Ishikawa (cell line): ENCODE results near the gene CCDC69.

Experiments used
- CEBPB ChIP-seq: IDR thresholded peaks from 2 replicates; pipeline ENCODE4 v1.6.1; 2012
- CREB1 ChIP-seq: IDR thresholded peaks from 2 replicates; pipeline ENCODE4 v1.6.1; 2012; ENCODE audit warnings: low read depth
- EGR1 ChIP-seq: IDR thresholded peaks from 2 replicates; pipeline ENCODE4 v1.6.1; 2012
- EP300 ChIP-seq: IDR thresholded peaks from 2 replicates; pipeline ENCODE4 v1.6.1; 2012; ENCODE audit warnings: borderline replicate concordance
- FOXM1 ChIP-seq: IDR thresholded peaks from 2 replicates; pipeline ENCODE4 v1.6.1; 2012; ENCODE audit warnings: low read depth, borderline replicate concordance
- NFIC ChIP-seq: IDR thresholded peaks from 2 replicates; pipeline ENCODE4 v1.6.1; 2012
- RAD21 ChIP-seq: IDR thresholded peaks from 2 replicates; pipeline ENCODE4 v1.6.1; 2012; ENCODE audit warnings: low read depth
- TAF1 ChIP-seq: IDR thresholded peaks from 2 replicates; pipeline ENCODE4 v1.6.1; 2012; ENCODE audit warnings: low read depth, mild to moderate bottlenecking
- TCF12 ChIP-seq: IDR thresholded peaks from 2 replicates; pipeline ENCODE4 v1.6.1; 2012; ENCODE audit warnings: low read depth
- TEAD4 ChIP-seq: IDR thresholded peaks from 2 replicates; pipeline ENCODE4 v1.6.1; 2012
- YY1 ChIP-seq: IDR thresholded peaks from 2 replicates; pipeline ENCODE4 v1.6.1; 2012; ENCODE audit warnings: low read depth
- ZBTB7A ChIP-seq: IDR thresholded peaks from 2 replicates; pipeline ENCODE4 v1.6.1; 2012; ENCODE audit warnings: low read depth
- TF ChIP-seq, protein P1 (sequence below): IDR thresholded peaks from 2 replicates; pipeline ENCODE4 v1.6.1; 2012; ENCODE audit warnings: low read depth, mild to moderate bottlenecking
- TF ChIP-seq, protein P2 (sequence below): IDR thresholded peaks from 2 replicates; pipeline ENCODE4 v1.6.1; 2012
- TF ChIP-seq, protein P3 (sequence below): IDR thresholded peaks from 2 replicates; pipeline ENCODE4 v1.6.1; 2012

Gene CCDC69

DNA sequence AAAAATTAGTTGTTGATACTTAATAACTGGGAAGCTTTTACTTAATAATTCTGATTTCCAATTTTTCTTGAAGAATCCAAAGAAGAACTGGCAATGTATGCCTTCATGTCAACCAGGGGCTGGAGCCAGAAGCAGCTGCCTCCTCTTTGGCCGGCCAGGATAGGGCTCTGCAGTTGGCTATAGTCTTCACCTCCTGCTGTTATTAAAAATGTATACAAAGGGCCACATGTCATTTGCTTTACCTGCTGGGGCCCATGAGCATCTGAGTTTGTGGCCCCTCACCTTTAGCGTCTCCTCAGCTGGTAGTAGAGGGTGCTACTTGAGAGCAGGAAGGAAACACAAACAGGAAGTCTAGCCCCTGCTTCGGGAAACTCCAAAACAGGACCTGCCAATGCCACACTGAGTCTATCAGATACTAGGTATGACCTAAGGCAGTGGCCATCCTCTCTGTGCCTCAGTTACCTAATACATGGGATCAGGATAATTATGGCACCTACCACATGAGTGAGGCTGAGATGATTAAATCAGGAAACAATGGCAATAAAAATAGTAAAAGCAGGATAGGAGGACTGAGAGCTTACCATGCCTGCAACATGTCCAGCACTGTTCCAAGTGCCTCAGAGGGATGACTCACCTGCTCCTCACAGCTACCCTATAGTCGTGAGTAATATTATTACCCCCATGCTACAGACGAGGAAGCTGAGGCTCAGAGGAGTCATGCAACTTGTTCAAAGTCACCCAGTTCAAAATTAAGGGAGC lies 21.3 kb downstream of the CCDC69 start:
- TF ChIP-seq EGR1 (no peak), CEBPB (no peak), NFIC (no peak), TEAD4 (no peak)
- TF ChIP-seq, protein P1, sequence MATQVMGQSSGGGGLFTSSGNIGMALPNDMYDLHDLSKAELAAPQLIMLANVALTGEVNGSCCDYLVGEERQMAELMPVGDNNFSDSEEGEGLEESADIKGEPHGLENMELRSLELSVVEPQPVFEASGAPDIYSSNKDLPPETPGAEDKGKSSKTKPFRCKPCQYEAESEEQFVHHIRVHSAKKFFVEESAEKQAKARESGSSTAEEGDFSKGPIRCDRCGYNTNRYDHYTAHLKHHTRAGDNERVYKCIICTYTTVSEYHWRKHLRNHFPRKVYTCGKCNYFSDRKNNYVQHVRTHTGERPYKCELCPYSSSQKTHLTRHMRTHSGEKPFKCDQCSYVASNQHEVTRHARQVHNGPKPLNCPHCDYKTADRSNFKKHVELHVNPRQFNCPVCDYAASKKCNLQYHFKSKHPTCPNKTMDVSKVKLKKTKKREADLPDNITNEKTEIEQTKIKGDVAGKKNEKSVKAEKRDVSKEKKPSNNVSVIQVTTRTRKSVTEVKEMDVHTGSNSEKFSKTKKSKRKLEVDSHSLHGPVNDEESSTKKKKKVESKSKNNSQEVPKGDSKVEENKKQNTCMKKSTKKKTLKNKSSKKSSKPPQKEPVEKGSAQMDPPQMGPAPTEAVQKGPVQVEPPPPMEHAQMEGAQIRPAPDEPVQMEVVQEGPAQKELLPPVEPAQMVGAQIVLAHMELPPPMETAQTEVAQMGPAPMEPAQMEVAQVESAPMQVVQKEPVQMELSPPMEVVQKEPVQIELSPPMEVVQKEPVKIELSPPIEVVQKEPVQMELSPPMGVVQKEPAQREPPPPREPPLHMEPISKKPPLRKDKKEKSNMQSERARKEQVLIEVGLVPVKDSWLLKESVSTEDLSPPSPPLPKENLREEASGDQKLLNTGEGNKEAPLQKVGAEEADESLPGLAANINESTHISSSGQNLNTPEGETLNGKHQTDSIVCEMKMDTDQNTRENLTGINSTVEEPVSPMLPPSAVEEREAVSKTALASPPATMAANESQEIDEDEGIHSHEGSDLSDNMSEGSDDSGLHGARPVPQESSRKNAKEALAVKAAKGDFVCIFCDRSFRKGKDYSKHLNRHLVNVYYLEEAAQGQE: no peak
- TF ChIP-seq, protein P2, sequence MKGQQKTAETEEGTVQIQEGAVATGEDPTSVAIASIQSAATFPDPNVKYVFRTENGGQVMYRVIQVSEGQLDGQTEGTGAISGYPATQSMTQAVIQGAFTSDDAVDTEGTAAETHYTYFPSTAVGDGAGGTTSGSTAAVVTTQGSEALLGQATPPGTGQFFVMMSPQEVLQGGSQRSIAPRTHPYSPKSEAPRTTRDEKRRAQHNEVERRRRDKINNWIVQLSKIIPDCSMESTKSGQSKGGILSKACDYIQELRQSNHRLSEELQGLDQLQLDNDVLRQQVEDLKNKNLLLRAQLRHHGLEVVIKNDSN: no peak

DNA sequence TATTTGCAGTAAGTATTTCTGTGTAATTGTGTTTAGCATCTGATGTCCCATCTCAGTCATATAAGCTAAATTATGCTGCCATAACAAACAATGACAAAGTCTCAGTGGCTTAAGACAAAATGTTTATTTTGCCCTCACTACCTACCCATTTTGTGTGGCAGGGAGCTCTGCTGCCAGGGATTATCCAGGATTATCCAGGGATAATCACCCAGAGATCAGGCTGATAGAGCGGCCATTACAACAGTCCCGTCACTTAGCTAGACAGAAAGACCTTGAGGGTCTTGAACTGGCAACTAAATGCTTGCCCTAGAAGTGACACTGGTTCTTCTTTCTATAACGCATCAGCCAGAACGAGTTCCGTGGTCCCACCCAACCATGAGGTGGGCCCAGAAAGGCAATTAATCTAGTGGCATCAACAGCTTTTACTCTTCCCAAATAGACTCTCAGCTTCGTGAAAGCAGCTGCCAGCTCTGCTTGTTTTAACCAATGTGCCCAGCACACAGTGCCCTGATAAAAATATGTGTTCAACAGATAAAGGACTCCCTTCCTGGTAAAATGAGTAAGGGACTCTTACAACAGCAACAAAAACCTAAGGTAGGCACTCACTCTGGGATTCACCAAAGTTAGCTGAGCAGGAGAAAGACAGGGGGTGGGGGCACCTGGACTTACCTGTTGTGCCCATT lies 22.8 kb downstream of the CCDC69 start:
- TF ChIP-seq ZBTB7A (no peak), NFIC (no peak), CEBPB (no peak), TEAD4 (no peak), EP300 (no peak), RAD21 (no peak), CREB1 (no peak), EGR1 (no peak), FOXM1 (no peak), TCF12 (no peak), TAF1 (no peak), YY1 (no peak)
- TF ChIP-seq, protein P1: no peak
- TF ChIP-seq, protein P3, sequence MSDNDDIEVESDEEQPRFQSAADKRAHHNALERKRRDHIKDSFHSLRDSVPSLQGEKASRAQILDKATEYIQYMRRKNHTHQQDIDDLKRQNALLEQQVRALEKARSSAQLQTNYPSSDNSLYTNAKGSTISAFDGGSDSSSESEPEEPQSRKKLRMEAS: no peak
- TF ChIP-seq, protein P2: no peak

DNA sequence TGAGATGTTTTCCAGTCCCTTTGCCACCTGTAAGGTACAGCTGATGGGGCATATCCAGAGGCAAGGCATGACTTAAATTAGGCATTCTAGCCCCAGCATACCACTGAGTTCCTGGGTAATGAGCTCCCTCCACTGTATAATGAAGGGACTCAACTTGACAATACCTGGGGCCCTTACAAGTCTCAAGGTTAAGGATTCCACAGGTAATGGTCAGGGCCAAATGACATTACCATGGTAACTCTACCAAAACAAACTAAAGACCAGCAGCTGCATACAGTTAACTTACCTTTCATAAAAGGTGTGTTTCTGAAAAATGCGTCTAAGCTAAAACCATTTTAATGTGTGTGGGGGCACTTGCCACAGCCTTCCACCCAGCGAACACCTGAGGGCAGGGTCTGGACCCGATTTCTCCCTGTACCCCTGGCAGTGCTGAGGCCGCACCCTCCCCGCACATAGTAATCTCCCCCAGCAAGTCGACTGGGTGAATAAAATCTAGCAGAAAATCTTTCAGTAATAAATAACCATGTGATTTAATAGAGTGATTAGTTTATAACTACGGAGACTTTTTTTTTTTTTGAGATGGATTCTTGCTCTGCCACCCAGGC lies 24.2 kb downstream of the CCDC69 start:
- TF ChIP-seq, protein P1: no peak
- TF ChIP-seq EP300: no peak
- no peak for TF ChIP-seq ZBTB7A
- TF ChIP-seq FOXM1: no peak
- TF ChIP-seq YY1: no peak
- no peak for TF ChIP-seq EGR1
- no peak for TF ChIP-seq TAF1
- no peak for TF ChIP-seq NFIC
- TF ChIP-seq, protein P2: no peak
- no peak for TF ChIP-seq RAD21
- TF ChIP-seq TEAD4: no peak
- TF ChIP-seq CEBPB: no peak
- no peak for TF ChIP-seq CREB1
- TF ChIP-seq, protein P3: no peak
- TF ChIP-seq TCF12: no peak

DNA sequence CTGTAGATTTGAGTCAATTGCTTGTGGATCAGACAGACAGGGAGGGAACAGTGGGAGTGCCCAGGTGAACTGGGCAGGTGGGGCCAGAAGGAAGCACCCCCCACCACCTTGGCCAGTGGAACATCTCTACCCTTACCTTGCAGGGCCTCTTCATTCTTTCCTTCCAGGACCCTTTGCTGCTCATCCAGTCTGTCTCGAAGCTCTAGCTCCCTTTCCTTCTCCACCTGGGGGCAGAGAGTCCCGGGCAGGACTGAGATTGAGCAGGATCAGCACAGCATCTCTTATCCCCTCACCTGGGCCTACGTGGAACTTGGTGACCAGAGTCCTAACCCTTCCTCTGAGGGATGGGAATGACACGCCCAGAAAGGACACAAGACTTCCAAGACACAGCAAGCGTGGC lies 25.0 kb downstream of the CCDC69 start:
- no peak for TF ChIP-seq CREB1
- TF ChIP-seq, protein P1: no peak
- no peak for TF ChIP-seq TCF12
- TF ChIP-seq YY1: no peak
- TF ChIP-seq, protein P2: no peak
- TF ChIP-seq NFIC: no peak
- no peak for TF ChIP-seq TAF1
- TF ChIP-seq ZBTB7A: no peak
- no peak for TF ChIP-seq TEAD4
- no peak for TF ChIP-seq RAD21
- TF ChIP-seq EP300: no peak
